Osteocyte (in vitro differentiated cells): ENCODE results near the gene TIMM44. TPM values are rescaled to one million over a fixed set of nuclear protein-coding genes. Genes with fewer than 3 reads are reported as not detected.
"Not testable (repeated sequence)": the region's sequence is repeated elsewhere in the genome, so short reads cannot be mapped to it uniquely, and the experiment has no call there.

Source experiments
- DNase-seq: peaks from one replicate; pipeline ENCODE4 v3.0.0; 2021; ENCODE audit warnings: mixed read lengths; ENCODE audit not compliant: unreplicated experiment; ENCODE audit errors: extremely low spot score
- H3K27ac Mint-ChIP-seq: one replicate; pipeline ENCODE4 v1.8.0; 2021; ENCODE audit warnings: mild to moderate bottlenecking, mixed read lengths; ENCODE audit not compliant: unreplicated experiment
- H3K27me3 Mint-ChIP-seq: one replicate; pipeline ENCODE4 v1.8.0; 2021; ENCODE audit warnings: mixed read lengths; ENCODE audit not compliant: unreplicated experiment
- H3K36me3 Mint-ChIP-seq: one replicate; pipeline ENCODE4 v1.8.0; 2021; ENCODE audit warnings: mixed read lengths; ENCODE audit not compliant: unreplicated experiment
- H3K4me1 Mint-ChIP-seq: one replicate; pipeline ENCODE4 v1.8.0; 2021; ENCODE audit warnings: mixed read lengths; ENCODE audit not compliant: unreplicated experiment
- H3K4me3 Mint-ChIP-seq: one replicate; pipeline ENCODE4 v1.8.0; 2021; ENCODE audit warnings: mild to moderate bottlenecking, moderate library complexity, mixed read lengths; ENCODE audit not compliant: unreplicated experiment
- H3K9me3 Mint-ChIP-seq: one replicate; pipeline ENCODE4 v1.8.0; 2021; ENCODE audit warnings: mixed read lengths; ENCODE audit not compliant: unreplicated experiment
- total RNA-seq: library from RNA; stranded (reverse); gene quantifications from 2 replicates; pipeline ENCODE4 v1.2.1, GENCODE V29; 2021
- TF ChIP-seq, protein P1 (sequence below): fragments of 200-600 bp; sonication (generic); IDR thresholded peaks from 2 replicates; pipeline ENCODE4 v1.5.0; 2021; ENCODE audit warnings: antibody characterized with exemption, mild to moderate bottlenecking, moderate library complexity

Gene TIMM44
- total RNA-seq, 1 donor from 2014 or later, result 73.4 TPM

DNA sequence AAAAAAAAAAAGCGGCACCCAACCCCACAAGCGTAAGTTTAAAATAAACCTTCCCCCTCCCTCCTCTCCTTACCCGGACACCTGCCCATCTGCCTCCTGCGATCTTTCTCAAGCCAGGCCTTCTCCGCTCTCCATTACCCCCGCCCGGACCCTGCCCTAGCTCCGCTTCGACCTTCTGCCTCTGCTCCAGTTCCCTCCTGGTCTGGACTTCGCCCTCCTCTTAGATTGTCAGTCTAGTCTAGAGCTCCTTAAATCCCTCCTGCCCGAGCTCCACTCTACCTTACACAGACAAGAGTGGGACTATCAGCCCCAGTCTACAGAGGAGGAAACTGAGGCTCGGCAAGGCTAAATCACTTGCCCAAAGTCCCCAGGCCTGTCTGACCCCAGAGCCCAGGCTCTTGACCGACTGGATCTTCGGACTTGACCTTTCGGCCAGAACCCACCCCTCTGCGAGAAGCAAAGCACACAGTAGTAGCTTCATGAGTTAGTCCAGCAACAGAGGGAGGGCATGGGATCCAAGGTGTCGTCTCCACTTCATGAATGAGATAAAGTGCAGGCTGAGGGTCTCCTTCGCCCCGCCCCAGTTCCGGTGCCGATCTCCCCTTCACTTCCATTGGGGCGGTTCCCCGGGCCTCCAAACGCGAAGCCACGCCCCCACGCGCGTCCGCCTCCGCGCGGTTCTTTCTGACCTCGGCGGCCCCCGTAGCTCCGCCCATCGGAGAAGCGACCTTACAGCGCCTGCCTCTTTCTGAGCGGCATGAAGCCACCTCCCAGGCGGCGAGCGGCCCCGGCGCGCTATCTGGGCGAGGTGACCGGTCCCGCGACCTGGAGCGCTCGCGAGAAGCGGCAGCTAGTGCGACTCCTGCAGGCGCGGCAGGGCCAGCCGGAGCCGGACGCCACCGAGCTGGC lies 23.6 kb downstream of the TIMM44 start, which contains the start of gene SNAPC2:
Gene SNAPC2 (plus strand): TSS at position 729 of the 909 bp plus-strand sequence. CDS start 29 bp downstream, at position 758.
- TF ChIP-seq, protein P1, sequence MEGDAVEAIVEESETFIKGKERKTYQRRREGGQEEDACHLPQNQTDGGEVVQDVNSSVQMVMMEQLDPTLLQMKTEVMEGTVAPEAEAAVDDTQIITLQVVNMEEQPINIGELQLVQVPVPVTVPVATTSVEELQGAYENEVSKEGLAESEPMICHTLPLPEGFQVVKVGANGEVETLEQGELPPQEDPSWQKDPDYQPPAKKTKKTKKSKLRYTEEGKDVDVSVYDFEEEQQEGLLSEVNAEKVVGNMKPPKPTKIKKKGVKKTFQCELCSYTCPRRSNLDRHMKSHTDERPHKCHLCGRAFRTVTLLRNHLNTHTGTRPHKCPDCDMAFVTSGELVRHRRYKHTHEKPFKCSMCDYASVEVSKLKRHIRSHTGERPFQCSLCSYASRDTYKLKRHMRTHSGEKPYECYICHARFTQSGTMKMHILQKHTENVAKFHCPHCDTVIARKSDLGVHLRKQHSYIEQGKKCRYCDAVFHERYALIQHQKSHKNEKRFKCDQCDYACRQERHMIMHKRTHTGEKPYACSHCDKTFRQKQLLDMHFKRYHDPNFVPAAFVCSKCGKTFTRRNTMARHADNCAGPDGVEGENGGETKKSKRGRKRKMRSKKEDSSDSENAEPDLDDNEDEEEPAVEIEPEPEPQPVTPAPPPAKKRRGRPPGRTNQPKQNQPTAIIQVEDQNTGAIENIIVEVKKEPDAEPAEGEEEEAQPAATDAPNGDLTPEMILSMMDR, result no peak
- H3K27ac Mint-ChIP-seq, result peak within 1 kb of the TSS; percentile 96

DNA sequence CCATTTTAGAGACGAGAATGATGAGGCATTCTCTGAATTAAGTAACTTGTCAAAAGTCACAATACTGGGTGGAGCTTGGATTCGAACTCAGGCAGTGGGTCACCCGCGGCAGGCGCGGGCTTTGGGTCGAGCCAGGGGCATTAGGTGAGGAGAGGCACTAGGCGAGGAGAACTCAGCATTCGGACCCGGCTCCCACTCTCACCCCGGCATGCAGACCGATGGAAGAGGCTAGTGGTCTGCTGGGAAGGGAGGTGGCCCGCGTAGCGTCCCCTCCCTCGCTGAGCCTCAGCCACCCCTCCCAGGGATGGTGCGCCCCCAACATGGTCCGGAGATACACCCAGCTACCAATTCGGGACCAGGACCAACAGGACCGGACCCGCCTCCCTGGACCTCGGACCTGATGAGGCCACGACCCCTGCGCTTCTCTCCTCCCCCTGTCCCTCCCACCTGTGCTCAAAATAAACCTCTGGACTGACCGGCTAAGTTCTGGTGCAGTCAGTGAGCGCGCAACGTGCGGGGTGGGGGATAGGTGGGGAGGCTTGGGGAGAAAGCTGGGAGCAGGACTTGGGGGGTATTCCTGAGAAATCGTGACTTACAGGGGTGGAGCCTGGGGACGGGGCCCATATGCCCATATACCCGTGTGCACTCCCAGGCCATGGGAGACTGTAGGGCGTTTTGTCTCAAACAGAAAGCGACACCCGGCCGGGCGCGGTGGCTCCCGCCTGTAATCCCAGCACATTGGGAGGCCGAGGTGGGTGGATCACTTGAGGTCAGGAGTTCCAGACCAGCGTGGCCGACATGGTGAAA lies 24.6 kb downstream of the TIMM44 start:
- TF ChIP-seq, protein P1, result no peak
- no peak for DNase-seq
- H3K4me1 Mint-ChIP-seq, result peaks cover 31% of the 10 kb centered on the region
- H3K4me3 Mint-ChIP-seq, result no peak overlapping the region
- peak overlapping the region; percentile 85 for H3K27ac Mint-ChIP-seq
- no peaks in the 10 kb centered on the region for H3K9me3 Mint-ChIP-seq
- no peaks in the 10 kb centered on the region for H3K36me3 Mint-ChIP-seq
- peaks cover 6% of the 10 kb centered on the region for H3K27me3 Mint-ChIP-seq

More for the DNA sequence above, 23.6 kb downstream of the TIMM44 start, which contains the start of gene SNAPC2:
- peaks cover 6% of the 10 kb centered on the region for H3K27me3 Mint-ChIP-seq
- H3K36me3 Mint-ChIP-seq, result no peaks in the 10 kb centered on the region
- peak; percentile 98 for DNase-seq
- no peaks in the 10 kb centered on the region for H3K9me3 Mint-ChIP-seq
- H3K4me1 Mint-ChIP-seq, result peaks cover 34% of the 10 kb centered on the region
- H3K4me3 Mint-ChIP-seq, result peak within 1 kb of the TSS; percentile 91

DNA sequence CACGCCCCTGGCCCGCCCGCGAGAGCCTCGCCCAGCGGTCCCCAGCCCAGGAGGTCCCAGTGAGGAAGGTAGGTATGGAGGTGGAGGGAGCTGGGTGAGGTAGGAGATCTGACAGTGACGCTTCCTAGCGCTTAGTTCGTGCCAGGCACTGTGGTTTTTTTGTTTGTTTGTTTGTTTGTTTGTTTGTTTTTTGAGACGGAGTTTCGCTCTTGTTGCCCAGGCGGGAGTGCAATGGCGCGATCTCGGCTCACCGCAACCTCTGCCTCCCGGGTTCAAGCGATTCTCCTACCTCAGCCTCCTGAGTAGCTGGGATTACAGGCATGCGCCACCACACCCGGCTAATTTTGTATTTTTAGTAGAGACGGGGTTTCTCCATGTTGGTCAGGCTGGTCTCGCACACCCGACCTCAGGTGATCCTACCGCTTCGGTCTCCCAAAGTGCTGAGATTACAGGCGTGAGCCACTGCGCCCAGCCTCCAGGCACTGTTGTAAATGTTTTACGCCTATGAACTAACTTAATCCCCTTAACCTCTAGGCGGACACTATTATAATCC lies 25.3 kb downstream of the TIMM44 start:
- H3K4me3 Mint-ChIP-seq, result peak overlapping the region; percentile 48
- H3K27me3 Mint-ChIP-seq, H3K9me3 Mint-ChIP-seq, H3K36me3 Mint-ChIP-seq, DNase-seq, H3K27ac Mint-ChIP-seq: not testable (repeated sequence)
- H3K4me1 Mint-ChIP-seq, result peaks cover 29% of the 10 kb centered on the region

DNA sequence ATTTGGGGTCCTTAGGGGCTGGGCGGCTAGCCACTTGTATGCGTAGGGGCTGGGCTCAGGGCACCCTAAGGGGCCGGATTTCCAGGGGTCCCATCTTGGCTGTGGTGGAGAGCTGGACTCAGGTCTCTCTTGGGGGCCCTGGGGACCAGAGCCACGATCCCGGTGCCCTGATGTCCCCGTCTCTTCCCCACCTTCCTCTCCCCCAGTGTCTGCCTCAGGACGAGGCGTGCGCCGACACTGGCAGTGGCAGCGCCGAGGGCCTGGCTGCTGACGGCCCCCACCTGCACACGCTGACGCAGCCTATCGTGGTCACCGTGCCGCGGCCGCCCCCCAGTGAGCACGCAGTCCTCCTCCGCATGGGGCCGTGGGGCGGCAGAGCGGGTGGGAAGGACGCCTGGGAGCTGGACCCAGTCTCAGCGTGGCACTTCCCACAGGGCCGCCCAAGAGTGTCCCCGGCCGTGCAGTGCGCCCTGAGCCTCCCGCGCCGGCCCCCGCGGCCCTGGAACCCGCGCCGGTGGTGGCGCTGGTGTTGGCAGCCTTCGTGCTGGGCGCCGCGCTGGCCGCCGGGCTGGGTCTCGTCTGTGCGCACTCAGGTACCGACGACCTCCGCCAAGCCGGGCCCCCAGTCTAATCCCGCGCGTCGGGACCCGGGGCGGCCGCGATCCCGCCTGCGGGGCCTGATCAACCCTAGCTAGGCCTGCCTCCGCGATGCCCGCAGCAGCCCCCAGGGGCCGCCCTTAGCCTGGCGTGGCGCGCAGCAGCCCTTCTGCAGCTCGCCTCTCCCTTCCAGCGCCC lies 26.0 kb downstream of the TIMM44 start:
- Mint-ChIP-seq H3K27ac (no peak overlapping the region), H3K4me1 (peaks cover 28% of the 10 kb centered on the region), H3K4me3 (peak overlapping the region; percentile 74), H3K27me3 (peaks cover 6% of the 10 kb centered on the region), H3K36me3 (peaks cover 6% of the 10 kb centered on the region), H3K9me3 (no peaks in the 10 kb centered on the region)
- TF ChIP-seq, protein P1, result peak; percentile 61
- no peak for DNase-seq

DNA sequence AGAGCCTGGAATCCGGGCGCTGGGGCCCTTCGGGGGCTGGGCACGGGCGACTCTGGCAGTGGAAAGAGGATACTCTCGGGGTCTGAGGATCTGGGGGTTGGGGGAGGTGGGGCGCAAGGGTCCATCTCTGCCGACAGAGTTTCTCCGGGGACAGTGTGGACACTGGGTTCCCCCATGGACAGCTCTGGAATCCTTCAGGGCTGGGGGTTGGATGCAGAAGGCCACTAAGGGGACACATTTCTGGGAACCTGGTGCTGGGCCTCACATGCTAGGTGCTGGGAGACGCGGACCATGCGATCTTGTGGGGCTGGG lies 26.6 kb downstream of the TIMM44 start:
- peaks cover 24% of the 10 kb centered on the region for H3K4me1 Mint-ChIP-seq
- no peak for DNase-seq
- peaks cover 8% of the 10 kb centered on the region for H3K36me3 Mint-ChIP-seq
- TF ChIP-seq, protein P1, result no peak
- H3K27ac Mint-ChIP-seq, result no peak overlapping the region
- peak overlapping the region; percentile 74 for H3K4me3 Mint-ChIP-seq
- H3K9me3 Mint-ChIP-seq, result no peaks in the 10 kb centered on the region
- peaks cover 6% of the 10 kb centered on the region for H3K27me3 Mint-ChIP-seq
